Measurements from ENCODE around the gene RRP1. TPM values are rescaled to one million over a fixed set of nuclear protein-coding genes. Genes with fewer than 3 reads are reported as not detected.

The RRP1 gene
- total and polyA plus RNA-seq, 2 of the 13 experiments (the other 11 are each of a cell fraction or from before 2014, with no cell fraction given): 20.1 to 35.1 TPM

GRCh38 chr21:43783098-43783700 is 6.2 kb upstream of the RRP1 start (continued):
- peak; percentile 57; the same call in 1 of the 2 replicates for TF ChIP-seq IRF9 (CRISPR knock-in tag; IDR thresholded peaks at IDR 0.05; ENCODE audit: borderline replicate concordance)
- no peak for TF ChIP-seq HNRNPH1 (optimal IDR thresholded peaks at IDR 0.05; ENCODE audit: low read depth, low read length)
- TF ChIP-seq ZNF570 (CRISPR knock-in tag; IDR thresholded peaks at IDR 0.05; ENCODE audit: borderline replicate concordance): no peak
- TF ChIP-seq FOXC1 (CRISPR knock-in tag; IDR thresholded peaks at IDR 0.05; ENCODE audit: borderline replicate concordance): no peak
- no peak for TF ChIP-seq CBX2 (IDR thresholded peaks at IDR 0.05; ENCODE audit: low read depth, low read length)
- TF ChIP-seq CBX2 (CRISPR knock-in tag; IDR thresholded peaks at IDR 0.05; ENCODE audit: low read depth): no peak
- TF ChIP-seq ZNF337 (CRISPR knock-in tag; IDR thresholded peaks at IDR 0.05; ENCODE audit: borderline replicate concordance, low read depth): no peak
- TF ChIP-seq RCOR2 (CRISPR knock-in tag; IDR thresholded peaks at IDR 0.05): no peak; the same call in 1 of the 2 replicates
- TF ChIP-seq TAF1 (CRISPR knock-in tag; IDR thresholded peaks at IDR 0.05): peak; percentile 54; the same call in 1 of the 2 replicates
- no peak for TF ChIP-seq RBFOX2 (IDR thresholded peaks at IDR 0.05; ENCODE audit: low read depth, low read length)
- TF ChIP-seq ZNF749 (CRISPR knock-in tag; IDR thresholded peaks at IDR 0.05; ENCODE audit: borderline replicate concordance): no peak
- TF ChIP-seq ZBTB33 (CRISPR knock-in tag; IDR thresholded peaks at IDR 0.05): peak; percentile 14; the same call in 1 of the 2 replicates
- peak; percentile 94 for TF ChIP-seq ZNF687 (CRISPR knock-in tag; IDR thresholded peaks at IDR 0.05)
- peak; percentile 65; the same call in 1 of the 2 replicates for TF ChIP-seq ZFY (CRISPR knock-in tag; IDR thresholded peaks at IDR 0.05)
- peak; percentile 84; the same call in 1 of the 2 replicates for TF ChIP-seq REPIN1 (CRISPR knock-in tag; IDR thresholded peaks at IDR 0.05; ENCODE audit: borderline replicate concordance, low read depth)
- peak; percentile 88 for TF ChIP-seq AHDC1 (CRISPR knock-in tag; IDR thresholded peaks at IDR 0.05; ENCODE audit: borderline replicate concordance)
